Activated CD8-positive, alpha-beta memory T cell treated with anti-CD3 and anti-CD28 coated beads, Interleukin-2, amount 50 U/mL, for 1 hour (primary cell): Measurements from ENCODE around the gene RPS4Y1.

Experiments
- DNase-seq: peaks from one replicate; pipeline ENCODE4 v3.0.0-alpha.2; 2020; ENCODE audit errors: extremely low read depth

The RPS4Y1 gene

DNA sequence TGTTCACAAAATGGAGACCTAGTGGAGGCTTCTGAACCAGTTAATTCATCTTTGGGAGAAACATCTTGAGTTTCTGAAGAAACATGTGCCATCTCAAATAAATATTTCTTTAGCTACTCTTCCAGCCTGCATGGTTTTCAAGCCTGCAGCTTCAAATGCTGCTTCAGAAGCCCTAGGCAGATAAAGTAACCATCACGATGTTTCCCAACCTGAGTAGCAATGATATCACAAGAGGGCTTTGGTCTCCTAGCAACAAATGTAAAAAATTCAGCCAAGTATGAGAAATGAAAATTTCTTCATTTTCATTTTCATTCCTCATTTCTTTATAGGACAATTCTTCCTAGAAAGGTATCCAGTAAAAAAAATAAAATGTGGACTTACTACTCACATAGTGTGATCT is 42.2 kb downstream of the RPS4Y1 start:
- DNase-seq = no peak

- no peak for DNase-seq
Measured at GRCh38 chrY:2885880-2886279, 44.5 kb downstream of the RPS4Y1 start.

GRCh38 chrY:2887386-2887785 is 46.0 kb downstream of the RPS4Y1 start:
- DNase-seq = no peak

GRCh38 chrY:2887955-2888354 is 46.6 kb downstream of the RPS4Y1 start:
- DNase-seq = no peak

DNA sequence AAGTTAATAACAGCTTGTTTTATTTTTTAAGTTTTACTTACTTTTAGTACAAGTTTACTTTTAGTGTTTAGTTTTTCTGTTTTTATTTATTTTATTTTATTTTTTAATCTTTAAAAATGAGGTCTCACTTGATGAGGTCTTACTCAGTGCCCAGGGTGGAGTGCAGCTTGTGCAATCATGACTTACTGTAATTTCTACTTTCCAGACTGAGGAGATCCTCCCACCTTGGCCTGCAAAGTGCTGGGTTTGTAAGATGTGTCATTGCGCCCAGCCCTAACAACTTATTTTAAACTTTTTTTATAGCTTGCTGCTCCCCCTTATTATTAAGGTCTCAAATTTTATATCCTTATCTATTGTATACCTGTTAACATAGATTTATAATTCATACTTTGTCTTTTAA is 52.1 kb downstream of the RPS4Y1 start:
- no peak for DNase-seq

- DNase-seq = no peak
Measured at GRCh38 chrY:2896050-2896449, 54.6 kb downstream of the RPS4Y1 start.

- no peak for DNase-seq
Measured at GRCh38 chrY:2907356-2907755, 66.0 kb downstream of the RPS4Y1 start.

DNA sequence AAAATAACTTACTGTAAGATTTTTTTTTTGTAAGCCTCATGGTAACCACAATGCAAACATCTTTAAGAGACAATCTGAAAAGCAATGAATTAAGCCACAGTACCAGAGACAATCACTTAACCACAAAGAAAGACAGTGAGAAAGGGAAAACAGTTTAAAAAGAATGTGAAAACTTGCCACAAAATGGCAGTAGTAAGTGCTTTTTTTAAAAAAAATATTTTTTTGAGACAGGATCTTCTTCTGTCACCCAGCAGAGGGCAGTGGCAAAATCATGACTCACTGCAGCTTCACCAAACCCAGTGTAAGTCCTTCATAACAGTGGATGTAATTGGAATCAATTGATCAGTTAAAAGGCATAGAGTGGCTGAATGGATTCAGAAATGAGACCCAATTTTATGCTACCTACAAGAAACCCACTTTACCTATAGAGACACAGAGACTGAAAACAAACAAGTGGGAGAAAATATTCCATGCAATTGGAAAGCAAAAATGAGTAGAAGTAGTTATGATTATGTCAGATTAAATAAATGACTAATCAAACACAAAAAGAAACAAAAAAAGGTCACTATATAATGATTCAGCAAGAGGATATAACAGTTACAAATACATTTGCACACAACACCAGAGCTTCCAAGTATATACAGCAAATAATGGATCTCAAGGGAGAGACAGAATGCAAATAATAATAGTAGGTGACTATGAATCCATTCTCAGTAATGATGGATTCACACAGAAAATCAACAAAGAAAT is 71.8 kb downstream of the RPS4Y1 start:
- no peak for DNase-seq
